Stimulated activated CD8-positive, alpha-beta memory T cell treated with anti-CD3 and anti-CD28 coated beads, Interleukin-12 subunit alpha, Interleukin-12 subunit beta, amount 100 ng/mL, for 24 hours (primary cell): ENCODE measurements around the gene MYH7.
"Not testable (repeated sequence)": the region's sequence is repeated elsewhere in the genome, so short reads cannot be mapped to it uniquely, and the experiment has no call there.

Experiments
- DNase-seq: peaks from one replicate; pipeline ENCODE4 v3.0.0-alpha.2; 2020; ENCODE audit errors: extremely low read depth

Gene MYH7

DNA sequence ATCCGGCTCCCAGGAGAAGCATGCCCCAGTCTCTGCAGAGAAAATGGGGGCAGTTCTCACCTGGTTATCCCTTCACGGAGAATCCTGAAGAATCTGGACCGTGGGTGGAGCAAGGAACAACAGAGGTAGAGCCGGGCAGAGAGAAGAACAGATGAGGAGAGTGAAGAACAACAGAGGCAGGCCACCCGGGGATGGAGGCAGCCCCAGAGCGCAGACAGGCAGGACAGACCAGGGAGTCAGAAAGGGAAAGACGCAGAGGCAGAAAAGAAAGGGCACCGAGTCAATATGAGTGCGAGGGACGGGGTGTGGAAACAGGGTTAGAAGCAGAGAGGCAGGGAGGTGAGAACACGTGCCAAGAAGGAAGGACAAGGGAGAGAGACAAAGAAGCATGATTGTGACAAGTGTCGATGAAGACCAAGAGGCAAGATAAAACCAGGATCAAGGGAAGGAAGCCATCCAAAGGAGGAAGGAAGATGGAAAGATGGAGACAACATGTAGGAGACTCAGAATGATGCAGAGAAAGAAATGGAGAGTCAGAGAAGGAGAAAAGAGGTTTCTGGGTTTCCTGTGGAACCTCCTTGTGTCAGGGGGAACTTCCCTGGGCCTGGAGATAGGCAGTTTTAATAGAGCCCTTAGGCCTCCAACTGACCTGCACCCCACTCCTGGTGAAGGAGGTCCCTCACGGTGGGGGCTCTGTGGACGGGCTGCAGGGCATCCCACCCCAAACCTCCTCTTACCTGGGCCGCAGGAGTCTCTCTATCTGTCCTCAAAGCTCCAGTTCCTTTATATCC lies 27.7 kb downstream of the MYH7 start, which contains the start of gene MYH6:
Gene MYH6, minus strand, starts transcription at position 758 of the 791 bp plus-strand sequence. CDS start 1,050 bp downstream, outside the sequence.
- no peak for DNase-seq

DNA sequence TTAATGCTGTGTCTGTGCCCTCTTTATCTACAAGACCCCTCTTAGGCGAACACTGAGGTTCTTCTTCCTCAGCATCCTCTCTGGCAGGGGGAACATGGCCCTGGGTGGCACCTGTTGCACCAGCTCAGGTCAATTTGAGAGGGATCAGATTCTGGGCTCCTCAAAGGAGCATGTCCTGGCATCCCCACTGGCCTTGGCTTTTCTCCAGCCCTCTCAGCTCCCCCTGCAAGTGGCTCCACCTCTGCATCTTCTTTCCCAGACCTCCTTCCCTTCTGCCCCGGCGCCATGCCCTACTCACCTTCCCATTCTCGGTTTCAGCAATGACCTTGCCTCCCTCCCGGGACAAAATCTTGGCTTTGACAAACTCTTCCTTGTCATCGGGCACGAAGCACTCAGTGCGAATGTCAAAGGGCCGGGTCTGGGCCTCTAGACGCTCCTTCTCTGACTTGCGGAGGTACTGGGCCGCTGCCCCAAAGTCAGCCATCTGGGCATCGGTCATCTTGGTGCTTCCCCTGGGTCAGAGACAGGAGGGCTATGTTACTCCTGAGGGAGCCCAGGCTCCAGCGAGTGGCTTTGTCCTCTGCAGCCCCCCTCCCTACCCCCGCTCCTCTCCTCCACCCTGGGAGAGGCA lies 28.6 kb downstream of the MYH7 start:
- no peak for DNase-seq

DNA sequence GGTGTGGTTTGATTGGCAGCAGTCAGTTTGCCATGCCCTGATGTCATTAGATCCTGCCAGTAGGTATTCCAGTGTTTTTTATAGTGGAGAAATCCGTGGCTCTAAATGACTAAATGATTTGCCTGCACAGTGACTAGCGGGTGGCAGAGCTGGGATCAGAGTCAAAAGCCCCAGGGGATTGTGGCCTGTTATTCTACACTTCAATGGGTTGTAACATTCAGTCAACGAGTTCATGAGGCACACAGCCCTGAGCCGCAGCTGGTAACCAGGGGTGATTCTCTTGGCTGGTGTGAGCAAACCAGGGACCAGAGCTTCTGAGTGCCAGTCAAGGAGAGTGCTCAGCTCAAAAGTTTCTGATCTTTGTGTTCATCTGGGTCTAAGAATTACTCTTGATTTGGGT lies 29.2 kb downstream of the MYH7 start:
- DNase-seq = no peak

DNA sequence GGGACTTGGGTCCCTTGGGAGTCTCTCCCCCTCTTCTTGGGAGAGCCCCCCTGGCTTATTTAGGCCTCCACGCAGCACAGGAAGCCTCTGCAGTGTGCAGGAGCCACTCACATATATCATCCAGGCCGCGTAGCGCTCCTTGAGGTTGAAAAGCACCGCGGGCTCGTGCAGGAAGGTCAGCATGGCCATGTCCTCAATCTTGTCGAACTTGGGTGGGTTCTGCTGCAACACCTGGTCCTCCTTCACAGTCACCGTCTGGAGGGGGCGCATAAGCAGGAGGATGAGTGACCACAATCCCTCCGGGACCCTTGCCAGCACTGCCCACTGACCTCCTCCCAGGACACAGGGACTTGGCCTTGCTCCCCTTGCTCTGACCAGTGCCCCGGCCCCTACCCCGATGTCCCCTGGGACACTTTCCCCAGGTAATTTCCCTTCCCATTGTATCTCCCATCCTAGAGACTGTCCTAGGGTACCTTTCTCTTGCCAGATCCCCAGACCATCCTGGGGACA lies 29.9 kb downstream of the MYH7 start:
- DNase-seq = no peak

DNA sequence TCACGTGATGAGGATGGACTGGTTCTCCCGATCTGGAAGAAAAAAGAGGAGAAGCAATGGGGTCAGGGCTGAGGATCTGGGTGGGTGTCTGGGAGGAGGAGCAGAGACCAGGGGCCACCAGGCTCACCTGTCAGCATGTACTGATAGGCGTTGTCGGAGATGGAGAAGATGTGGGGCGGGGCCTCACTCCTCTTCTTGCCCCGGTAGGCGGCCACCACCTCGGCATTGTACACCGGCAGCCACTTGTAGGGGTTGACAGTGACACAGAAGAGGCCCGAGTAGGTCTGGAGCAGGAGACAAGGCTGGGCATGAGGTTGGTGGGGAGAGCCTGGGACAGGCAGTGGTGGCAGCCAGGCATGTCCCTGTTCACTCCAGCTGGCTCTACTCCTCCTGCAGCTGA lies 30.4 kb downstream of the MYH7 start:
- no peak for DNase-seq

DNA sequence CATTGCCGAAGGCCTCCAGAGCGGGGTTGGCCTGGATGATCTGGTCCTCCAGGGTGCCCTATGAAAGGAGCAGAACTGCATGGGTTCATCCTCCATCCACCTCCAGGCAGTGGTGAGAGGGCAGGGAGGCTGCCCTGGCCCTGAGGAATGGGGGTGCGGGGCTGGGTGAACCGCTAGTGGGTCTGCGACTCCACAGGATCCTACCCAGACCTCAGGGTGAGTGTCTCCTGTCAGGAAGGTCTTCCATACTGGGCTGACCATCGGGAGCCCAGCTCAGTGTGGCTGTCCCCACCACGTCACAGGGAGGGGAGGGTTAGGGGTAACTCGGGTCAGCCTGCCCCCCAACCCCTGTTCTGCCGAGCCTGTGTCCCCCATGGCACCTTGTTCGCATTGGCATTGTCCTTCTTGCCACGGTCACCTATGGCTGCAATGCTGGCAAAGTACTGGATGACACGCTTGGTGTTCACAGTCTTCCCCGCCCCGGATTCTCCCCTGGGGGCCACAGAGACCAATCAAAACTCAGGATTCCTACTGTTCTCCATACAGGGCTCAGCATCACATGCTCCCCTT lies 31.0 kb downstream of the MYH7 start:
- DNase-seq = no peak

DNA sequence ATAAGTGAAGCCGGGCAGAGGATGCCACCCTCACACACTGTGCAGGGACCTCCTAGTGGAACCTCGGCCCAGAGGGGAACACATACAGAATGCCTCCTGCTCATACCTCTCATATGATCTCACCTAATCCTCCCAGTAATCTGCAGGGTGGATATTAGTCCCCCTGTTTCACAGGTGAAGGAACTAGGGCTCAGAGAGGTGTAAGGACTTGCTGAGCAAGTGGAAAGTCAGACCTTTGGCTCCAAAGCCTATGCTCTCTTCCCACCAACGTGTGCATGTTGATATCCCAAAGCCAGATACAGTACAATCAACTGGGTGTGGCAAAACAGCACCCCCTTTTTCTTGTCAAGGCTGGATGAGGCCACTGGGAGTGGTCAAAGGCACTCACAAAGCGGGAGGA lies 31.6 kb downstream of the MYH7 start:
- no peak for DNase-seq

DNA sequence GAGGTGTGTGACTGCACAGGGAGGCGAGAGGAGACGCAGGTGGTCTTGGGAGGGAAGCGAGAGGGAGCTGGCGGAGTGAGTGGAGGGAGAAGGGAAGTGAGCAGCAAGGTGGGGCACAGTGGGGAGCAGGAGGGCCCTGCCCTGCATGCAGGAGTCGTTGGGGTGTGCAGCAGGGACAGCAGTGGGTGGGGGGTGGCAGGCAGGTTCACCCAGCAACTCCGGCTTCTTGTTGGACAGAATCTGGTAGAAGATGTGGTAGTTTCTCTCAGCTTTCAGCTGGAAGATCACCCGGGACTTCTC lies 32.4 kb downstream of the MYH7 start:
- no peak for DNase-seq

DNA sequence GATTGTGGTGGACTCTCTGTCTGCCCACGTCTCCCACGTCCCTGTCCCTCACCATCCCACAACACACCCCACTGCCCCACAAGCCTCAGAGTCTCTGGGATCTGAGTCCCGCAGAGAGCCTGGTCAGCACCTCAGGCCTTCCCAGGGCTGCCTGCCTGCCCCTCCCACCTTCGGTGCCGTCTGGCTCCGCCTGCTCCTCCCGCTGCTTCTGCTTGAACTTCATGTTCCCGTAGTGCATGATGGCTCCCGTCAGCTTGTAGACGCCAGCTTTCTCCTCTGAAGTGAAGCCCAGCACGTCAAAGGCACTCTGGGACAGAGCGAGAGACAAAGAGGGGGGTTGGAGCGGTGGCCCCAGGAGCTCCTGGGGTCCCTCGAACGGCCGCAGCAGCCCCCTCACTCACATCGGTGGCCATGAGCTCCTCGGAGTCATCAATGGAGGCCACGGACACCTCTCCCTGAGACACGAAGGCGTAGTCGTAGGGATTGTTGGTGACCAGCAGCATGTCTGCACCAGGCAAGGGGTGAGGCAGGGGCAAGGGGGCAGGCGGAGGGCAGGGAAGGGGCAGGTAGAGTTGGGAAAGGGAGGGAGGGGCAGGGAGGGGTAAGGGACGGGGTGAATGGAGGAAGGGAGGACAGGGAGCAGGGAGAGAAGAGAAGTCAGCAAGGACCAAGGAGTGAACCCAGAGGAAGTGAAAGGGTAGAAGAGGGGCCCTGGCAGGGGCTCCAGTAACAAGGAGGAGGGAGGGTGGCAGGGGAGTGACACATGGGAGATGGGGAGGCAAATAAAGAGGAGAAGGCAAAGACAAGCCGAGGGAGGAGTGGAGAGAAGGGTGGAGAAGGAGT lies 32.9 kb downstream of the MYH7 start:
- DNase-seq = no peak

DNA sequence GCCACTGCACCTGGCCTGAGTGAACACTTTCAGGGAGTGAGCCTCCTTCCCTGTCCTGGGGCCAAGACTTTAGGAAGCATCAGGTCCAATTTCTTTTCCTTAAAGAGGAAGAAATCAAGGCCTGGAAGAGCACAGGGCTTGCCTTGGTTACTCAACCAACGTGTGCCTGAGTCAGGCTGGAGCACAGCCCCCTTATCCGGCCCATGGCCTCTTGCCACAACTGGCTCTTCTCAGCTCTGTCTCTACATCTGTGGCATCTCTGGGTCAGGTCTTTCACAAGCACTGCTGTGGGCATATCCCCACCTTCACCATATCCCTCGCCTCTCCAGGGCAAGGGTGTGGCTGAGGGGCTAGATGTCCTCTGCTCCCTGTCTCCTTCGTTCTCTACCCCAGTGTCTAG lies 34.2 kb downstream of the MYH7 start:
- no peak for DNase-seq

DNA sequence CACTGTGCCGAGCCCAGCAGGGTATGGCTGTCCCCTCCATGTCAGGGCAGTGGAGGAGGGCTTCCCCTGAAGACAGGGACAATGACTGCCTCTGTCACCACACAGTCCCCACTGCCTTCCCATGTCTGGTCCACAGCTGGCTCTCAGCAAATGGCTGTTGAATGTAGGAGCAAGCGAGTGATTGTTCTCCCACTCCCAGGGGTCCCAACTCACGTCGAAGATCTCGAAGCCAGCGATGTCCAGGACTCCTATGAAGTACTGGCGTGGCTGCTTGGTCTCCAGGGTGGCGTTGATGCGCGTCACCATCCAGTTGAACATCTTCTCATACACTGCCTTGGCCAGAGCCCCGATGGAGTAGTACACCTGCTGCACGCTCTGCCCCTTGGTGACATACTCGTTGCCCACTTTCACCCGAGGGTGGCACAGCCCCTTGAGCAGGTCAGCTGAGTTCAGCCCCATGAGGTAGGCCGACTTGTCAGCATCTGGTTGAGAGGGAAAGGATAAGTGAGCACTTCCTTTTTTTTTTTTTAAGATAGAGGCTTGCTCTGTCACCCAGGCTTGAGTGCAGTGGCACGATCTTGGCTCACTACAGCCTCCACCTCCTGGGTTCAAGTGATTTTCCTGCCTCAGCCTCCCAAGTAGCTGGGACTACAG lies 34.8 kb downstream of the MYH7 start:
- not testable (repeated sequence) for DNase-seq

DNA sequence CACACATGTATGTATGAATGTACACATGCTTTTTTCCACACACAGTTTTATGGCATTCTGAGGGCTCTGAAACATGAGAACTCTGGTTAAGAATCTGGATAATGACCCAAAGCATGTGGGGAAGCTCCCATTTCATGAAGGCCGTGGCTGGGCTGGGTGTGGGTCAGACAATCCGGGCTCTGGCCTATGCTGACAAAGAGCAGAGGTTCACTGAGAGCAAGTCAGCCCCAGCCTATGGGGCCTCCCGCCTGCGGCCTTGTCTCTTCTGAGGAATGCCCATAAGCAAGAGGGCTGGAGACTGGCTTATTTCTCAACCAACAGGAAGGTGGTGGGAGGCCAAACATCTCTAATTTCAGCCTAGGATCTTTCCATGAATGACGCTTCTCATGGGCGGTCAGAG lies 35.9 kb downstream of the MYH7 start:
- DNase-seq = no peak

DNA sequence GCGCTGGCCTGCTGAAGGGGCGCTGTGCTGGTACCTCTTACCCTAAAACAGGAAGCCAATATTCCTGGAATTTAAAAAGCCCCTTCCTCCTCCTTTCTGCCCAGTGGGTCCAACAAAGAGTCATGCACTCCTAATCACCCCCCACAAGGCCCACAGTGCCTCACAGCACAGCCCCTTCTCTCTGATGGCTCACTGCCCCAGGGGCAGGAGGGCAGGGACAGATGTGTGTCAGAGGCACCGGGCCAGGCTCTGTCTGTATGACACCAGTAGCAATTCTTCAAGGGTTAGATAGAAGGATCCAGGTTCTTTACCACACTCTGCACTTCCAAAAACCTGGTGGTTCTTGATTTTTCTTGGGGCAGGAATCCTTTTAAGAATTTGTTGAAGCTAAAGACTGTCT lies 36.3 kb downstream of the MYH7 start:
- no peak for DNase-seq

DNA sequence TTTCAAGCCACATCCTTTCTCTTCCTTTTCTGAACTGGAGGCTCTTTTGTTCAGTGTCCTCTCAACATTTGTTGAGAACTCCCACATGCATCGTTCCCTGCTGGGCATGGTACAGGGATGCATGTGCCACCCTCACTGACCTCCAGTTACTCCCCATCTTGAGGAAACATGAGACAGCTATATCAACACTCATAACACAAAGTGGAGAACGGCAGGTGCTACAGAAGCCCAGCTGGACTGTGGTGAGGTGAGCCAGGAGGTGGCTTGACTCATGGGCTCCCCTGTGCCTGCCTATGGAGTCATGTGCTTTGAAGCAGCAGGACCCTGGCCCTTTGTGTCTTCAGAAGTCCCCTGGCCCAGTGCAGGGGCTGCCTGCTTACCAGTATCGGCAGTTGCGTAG lies 37.1 kb downstream of the MYH7 start:
- DNase-seq = no peak

DNA sequence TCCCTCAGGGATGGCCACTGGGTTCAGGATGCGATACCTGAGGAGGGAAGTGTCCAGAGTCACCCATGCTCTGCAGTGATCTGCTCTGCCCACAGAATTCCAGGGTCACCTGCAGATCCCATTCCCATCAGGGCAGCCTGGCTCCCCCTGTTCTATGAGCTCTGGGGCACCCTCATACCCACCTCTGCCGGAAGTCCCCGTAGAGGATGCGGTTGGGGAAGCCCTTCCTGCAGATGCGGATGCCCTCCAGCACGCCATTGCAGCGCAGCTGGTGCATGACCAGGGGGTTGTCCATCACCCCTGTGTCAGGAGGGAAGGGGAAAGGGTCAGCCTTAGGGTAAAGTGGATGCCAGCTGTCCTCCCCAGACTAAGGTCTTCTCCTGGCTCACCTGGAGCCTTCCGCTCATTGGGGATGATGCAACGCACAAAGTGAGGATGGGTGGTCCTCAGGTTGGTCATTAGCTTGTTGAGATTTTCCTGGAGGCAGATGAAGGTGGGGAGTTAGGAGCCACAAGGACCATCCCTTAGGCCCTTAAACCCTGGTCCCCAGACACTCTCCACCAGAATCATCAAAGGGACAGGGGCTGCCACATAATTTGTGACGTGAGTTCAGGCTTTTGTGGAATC lies 38.6 kb downstream of the MYH7 start:
- no peak for DNase-seq

DNA sequence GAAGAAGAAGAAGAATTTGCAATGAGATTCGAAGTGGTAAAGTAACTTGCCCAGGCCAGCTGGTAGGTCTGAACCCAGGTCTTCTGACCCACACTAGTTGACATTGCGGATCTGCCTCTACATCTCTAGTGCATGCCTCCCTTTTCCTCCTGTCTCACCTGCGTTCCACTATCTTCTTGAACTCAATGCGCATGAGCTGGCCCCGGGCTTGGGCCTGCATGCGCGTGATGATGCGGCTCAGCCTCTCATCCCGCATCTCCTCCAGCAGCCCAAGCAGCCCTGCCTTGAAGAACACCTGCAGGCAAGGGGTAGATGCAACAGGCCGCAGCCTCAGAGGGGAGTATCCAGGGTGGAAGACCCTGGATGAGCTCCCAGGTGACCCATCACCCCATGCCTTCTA lies 39.3 kb downstream of the MYH7 start:
- DNase-seq = no peak

DNA sequence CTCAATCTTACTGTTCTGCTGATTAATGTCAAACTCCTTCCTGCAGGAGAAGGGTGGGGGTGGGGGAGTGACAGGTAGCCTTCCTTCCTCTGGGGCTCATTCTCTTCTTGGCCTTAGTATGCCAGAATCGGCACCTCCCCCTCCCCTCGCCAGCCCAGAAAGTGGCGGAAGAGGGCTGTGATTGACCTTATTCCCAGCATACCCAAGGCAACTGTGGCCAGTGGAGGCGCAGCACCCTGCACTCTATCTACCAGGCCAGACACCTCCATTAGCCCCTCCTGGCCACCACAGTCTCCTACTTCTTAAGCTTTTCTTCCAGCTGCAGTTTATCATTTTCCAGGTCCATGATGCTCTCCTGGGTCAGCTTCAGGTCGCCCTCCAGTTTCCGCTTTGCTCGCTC lies 42.8 kb downstream of the MYH7 start:
- DNase-seq = no peak

DNA sequence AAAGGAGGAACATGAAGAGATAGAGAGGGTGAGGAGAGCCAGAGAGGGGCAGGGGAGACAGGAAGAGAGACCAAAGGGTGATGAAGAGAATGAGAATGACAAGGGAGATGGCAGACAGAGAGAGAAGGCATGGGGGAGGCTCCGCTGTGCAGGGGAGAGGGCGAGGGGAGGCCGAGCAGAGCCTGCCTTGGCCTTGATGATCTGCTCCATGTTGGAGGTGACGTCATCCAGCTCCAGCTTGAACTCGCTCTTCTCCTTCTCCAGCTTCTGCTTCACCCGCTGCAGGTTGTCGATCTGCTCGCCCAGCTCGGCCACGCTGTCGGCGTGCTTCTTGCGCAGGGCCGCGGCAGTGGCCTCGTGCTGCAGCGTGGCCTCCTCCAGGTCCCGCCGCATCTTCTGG lies 45.6 kb downstream of the MYH7 start:
- not testable (repeated sequence) for DNase-seq

DNA sequence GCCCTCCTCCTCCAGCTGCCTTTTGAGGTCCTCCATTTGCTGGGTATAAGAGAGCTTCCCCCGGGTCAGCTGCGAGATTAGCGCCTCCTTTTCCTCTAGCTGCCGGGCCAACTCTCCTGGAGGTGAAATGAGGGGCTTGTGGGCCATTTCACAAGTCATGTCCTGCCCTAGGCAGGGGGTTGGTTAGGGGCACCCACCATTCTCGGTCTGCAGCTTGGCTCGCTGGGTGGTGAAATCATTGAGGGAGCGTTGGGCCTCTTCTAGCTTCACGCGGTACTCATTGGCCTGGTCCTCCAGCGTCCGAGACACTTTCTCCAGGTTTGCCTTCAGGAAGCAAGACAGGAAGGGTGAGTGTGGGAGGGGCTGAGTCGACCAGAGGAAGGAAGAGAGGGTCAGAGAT lies 46.1 kb downstream of the MYH7 start:
- no peak for DNase-seq

DNA sequence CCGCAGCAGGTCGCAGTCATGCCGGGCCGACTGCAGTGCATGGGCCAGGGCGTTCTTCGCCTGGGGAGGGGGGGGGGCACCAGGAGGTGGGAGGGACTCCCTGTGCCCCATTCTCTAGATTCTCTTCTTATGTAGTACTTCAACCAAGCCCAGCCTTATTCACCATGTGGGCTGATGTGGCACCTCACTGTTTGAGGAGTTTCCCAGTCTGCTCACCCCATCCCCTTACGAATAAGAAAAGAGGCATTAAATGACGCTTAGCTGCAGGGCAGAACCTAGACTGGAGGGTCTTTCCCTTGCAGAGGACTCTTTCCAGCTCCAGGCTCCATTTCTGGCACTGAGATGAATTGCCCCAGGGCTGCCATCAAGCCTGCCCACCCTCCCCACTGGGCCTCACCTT lies 46.5 kb downstream of the MYH7 start:
- no peak for DNase-seq
